ENCODE data around the gene VSTM4.

The VSTM4 gene

GRCh38 chr10:49139028-49139845, 23.9 kb upstream of the VSTM4 start:
- H3K79me2 ChIP-seq (ENCODE audit: insufficient read depth, low read length): no peaks in the 10 kb centered on the region
- no peaks in the 10 kb centered on the region for H3K27me3 ChIP-seq (ENCODE audit: insufficient read depth, low read length, poor library complexity)
- H3K4me3 ChIP-seq (ENCODE audit: low read depth in 1 of 2, low read length in 2 of 2): no peak overlapping the region
- H3K9me3 ChIP-seq (ENCODE audit: insufficient read depth, low read length, severe bottlenecking): no peaks in the 10 kb centered on the region
- no peak overlapping the region for H3K4me2 ChIP-seq (ENCODE audit: insufficient read depth, low read length)
- DNase-seq: no peak
- H3K36me3 ChIP-seq (ENCODE audit: insufficient read depth, low read length): no peaks in the 10 kb centered on the region
- TF ChIP-seq, protein P1, sequence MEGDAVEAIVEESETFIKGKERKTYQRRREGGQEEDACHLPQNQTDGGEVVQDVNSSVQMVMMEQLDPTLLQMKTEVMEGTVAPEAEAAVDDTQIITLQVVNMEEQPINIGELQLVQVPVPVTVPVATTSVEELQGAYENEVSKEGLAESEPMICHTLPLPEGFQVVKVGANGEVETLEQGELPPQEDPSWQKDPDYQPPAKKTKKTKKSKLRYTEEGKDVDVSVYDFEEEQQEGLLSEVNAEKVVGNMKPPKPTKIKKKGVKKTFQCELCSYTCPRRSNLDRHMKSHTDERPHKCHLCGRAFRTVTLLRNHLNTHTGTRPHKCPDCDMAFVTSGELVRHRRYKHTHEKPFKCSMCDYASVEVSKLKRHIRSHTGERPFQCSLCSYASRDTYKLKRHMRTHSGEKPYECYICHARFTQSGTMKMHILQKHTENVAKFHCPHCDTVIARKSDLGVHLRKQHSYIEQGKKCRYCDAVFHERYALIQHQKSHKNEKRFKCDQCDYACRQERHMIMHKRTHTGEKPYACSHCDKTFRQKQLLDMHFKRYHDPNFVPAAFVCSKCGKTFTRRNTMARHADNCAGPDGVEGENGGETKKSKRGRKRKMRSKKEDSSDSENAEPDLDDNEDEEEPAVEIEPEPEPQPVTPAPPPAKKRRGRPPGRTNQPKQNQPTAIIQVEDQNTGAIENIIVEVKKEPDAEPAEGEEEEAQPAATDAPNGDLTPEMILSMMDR (IDR thresholded peaks at IDR 0.05; ENCODE audit: borderline replicate concordance, extremely low read depth, low read length, poor library complexity, severe bottlenecking): no peak
- TF ChIP-seq EZH2 (IDR thresholded peaks at IDR 0.05; ENCODE audit: borderline replicate concordance, low read depth, low read length, severe bottlenecking): no peak
- H3K27ac ChIP-seq (ENCODE audit: low read length): no peak overlapping the region
- H2AFZ ChIP-seq (ENCODE audit: low read depth, low read length): no peak overlapping the region
- H4K20me1 ChIP-seq (ENCODE audit: insufficient read depth, low read length): no peaks in the 10 kb centered on the region
- H3K4me1 ChIP-seq (ENCODE audit: insufficient read depth, low read length): peaks cover under 1% of the 10 kb centered on the region; the same call in 1 of the 2 replicates
- no peak overlapping the region for H3K9ac ChIP-seq (ENCODE audit: low read depth, low read length)
- ATAC-seq (ENCODE audit: insufficient read depth, low read depth): no peak

GRCh38 chr10:49138361-49138891, 23.1 kb upstream of the VSTM4 start:
- DNase-seq (no peak), ATAC-seq (ENCODE audit: insufficient read depth, low read depth) (no peak)
- H3K4me1 ChIP-seq (ENCODE audit: insufficient read depth, low read length): peaks cover 5% of the 10 kb centered on the region
- H3K36me3 ChIP-seq (ENCODE audit: insufficient read depth, low read length): no peaks in the 10 kb centered on the region
- H3K79me2 ChIP-seq (ENCODE audit: insufficient read depth, low read length): no peaks in the 10 kb centered on the region
- H3K4me3 ChIP-seq (ENCODE audit: low read depth in 1 of 2, low read length in 2 of 2): no peak overlapping the region
- no peak overlapping the region for H3K4me2 ChIP-seq (ENCODE audit: insufficient read depth, low read length)
- H3K27me3 ChIP-seq (ENCODE audit: insufficient read depth, low read length, poor library complexity): no peaks in the 10 kb centered on the region
- H3K9me3 ChIP-seq (ENCODE audit: insufficient read depth, low read length, severe bottlenecking): no peaks in the 10 kb centered on the region
- H4K20me1 ChIP-seq (ENCODE audit: insufficient read depth, low read length): no peaks in the 10 kb centered on the region
- TF ChIP-seq EZH2 (IDR thresholded peaks at IDR 0.05; ENCODE audit: borderline replicate concordance, low read depth, low read length, severe bottlenecking): no peak
- TF ChIP-seq, protein P1 (IDR thresholded peaks at IDR 0.05; ENCODE audit: borderline replicate concordance, extremely low read depth, low read length, poor library complexity, severe bottlenecking): no peak
- H3K27ac ChIP-seq (ENCODE audit: low read length): no peak overlapping the region
- no peak overlapping the region for H3K9ac ChIP-seq (ENCODE audit: low read depth, low read length)
- H2AFZ ChIP-seq (ENCODE audit: low read depth, low read length): no peak overlapping the region

- DNase-seq: no peak
- Histone ChIP-seq H3K4me1 (ENCODE audit: insufficient read depth, low read length) (peaks cover 5% of the 10 kb centered on the region), H2AFZ (ENCODE audit: low read depth, low read length) (no peak overlapping the region), H3K9ac (ENCODE audit: low read depth, low read length) (no peak overlapping the region), H3K4me2 (ENCODE audit: insufficient read depth, low read length) (no peak overlapping the region), H3K79me2 (ENCODE audit: insufficient read depth, low read length) (no peaks in the 10 kb centered on the region), H3K27ac (ENCODE audit: low read length) (no peak overlapping the region), H3K36me3 (ENCODE audit: insufficient read depth, low read length) (no peaks in the 10 kb centered on the region), H3K27me3 (ENCODE audit: insufficient read depth, low read length, poor library complexity) (no peaks in the 10 kb centered on the region), H3K4me3 (ENCODE audit: low read depth in 1 of 2, low read length in 2 of 2) (no peak overlapping the region), H3K9me3 (ENCODE audit: insufficient read depth, low read length, severe bottlenecking) (no peaks in the 10 kb centered on the region), H4K20me1 (ENCODE audit: insufficient read depth, low read length) (no peaks in the 10 kb centered on the region)
- no peak for ATAC-seq (ENCODE audit: insufficient read depth, low read depth)
- TF ChIP-seq, protein P1 (IDR thresholded peaks at IDR 0.05; ENCODE audit: borderline replicate concordance, extremely low read depth, low read length, poor library complexity, severe bottlenecking): no peak
- TF ChIP-seq EZH2 (IDR thresholded peaks at IDR 0.05; ENCODE audit: borderline replicate concordance, low read depth, low read length, severe bottlenecking): no peak
Measured at GRCh38 chr10:49136525-49136924, 21.2 kb upstream of the VSTM4 start.

Measured in DND-41 (cell line).